GM23338 (cell line): ENCODE results near the gene ACSL3. TPM values are rescaled to one million over a fixed set of nuclear protein-coding genes. Genes with fewer than 3 reads are reported as not detected.

Source experiments
- ATAC-seq: fragments of 200-7000 bp; cut with Tn5 transposase; 3 replicates; pipeline ENCODE4 v1.9.1; 2020
- DNase-seq: peaks from one replicate; pipeline ENCODE4 v3.0.0-alpha.2; 2015; ENCODE audit warnings: low spot score
- H2AFZ ChIP-seq: fragments of 200-600 bp; sonication (generic); 2 replicates; pipeline ENCODE4 v1.8.0; 2016; ENCODE audit warnings: antibody characterized with exemption, mild to moderate bottlenecking, moderate library complexity
- H3F3A ChIP-seq: fragments of 200-600 bp; sonication (generic); replicated peaks from 2 replicates; pipeline ENCODE4 v1.8.0; 2017; ENCODE audit warnings: antibody characterized with exemption, mixed run types, low read depth
- H3K27ac ChIP-seq: fragments of 200-600 bp; sonication (generic); 2 replicates; pipeline ENCODE4 v1.6.1; 2016; ENCODE audit warnings: low read depth
- H3K27me3 ChIP-seq: fragments of 200-600 bp; sonication (generic); 2 replicates; pipeline ENCODE4 v1.8.0; 2016; ENCODE audit warnings: mild to moderate bottlenecking, mixed run types, moderate library complexity; ENCODE audit not compliant: insufficient read depth
- H3K36me3 ChIP-seq: fragments of 200-600 bp; sonication (generic); 2 replicates; pipeline ENCODE4 v1.8.0; 2016; ENCODE audit warnings: mild to moderate bottlenecking; ENCODE audit not compliant: insufficient read depth
- H3K4me1 ChIP-seq: fragments of 200-600 bp; sonication (generic); 2 replicates; pipeline ENCODE4 v1.8.0; 2016; ENCODE audit warnings: mild to moderate bottlenecking, moderate library complexity; ENCODE audit not compliant: insufficient read depth
- H3K4me2 ChIP-seq: fragments of 200-600 bp; sonication (generic); 2 replicates; pipeline ENCODE4 v1.7.1; 2017; ENCODE audit warnings: mixed run types
- H3K4me3 ChIP-seq: fragments of 200-600 bp; sonication (generic); 2 replicates; pipeline ENCODE4 v1.6.1; 2016; ENCODE audit warnings: mixed run types
- H3K79me2 ChIP-seq: fragments of 200-600 bp; sonication (generic); replicated peaks from 2 replicates; pipeline ENCODE4 v1.8.0; 2017; ENCODE audit warnings: mild to moderate bottlenecking; ENCODE audit not compliant: insufficient read depth
- H3K9me2 ChIP-seq: fragments of 200-600 bp; sonication (generic); 2 replicates; pipeline ENCODE4 v1.8.0; 2017; ENCODE audit not compliant: insufficient read depth
- H4K20me1 ChIP-seq: fragments of 200-600 bp; sonication (generic); replicated peaks from 2 replicates; pipeline ENCODE4 v1.8.0; 2017; ENCODE audit warnings: mild to moderate bottlenecking; ENCODE audit not compliant: insufficient read depth
- H3K27ac Mint-ChIP-seq: 2 replicates; pipeline ENCODE4 v1.8.0; 2020; ENCODE audit warnings: inconsistent platforms, mild to moderate bottlenecking, moderate library complexity, mixed read lengths
- H3K27me3 Mint-ChIP-seq: 3 replicates; pipeline ENCODE4 v1.8.0; 2022; ENCODE audit warnings: low read depth, mild to moderate bottlenecking, moderate library complexity, mixed read lengths, inconsistent platforms; ENCODE audit not compliant: insufficient read depth, poor library complexity
- H3K36me3 Mint-ChIP-seq: 3 replicates; pipeline ENCODE4 v1.8.0; 2021; ENCODE audit warnings: low read depth, mild to moderate bottlenecking, inconsistent platforms, moderate library complexity, mixed read lengths
- H3K4me1 Mint-ChIP-seq: 3 replicates; pipeline ENCODE4 v1.8.0; 2020; ENCODE audit warnings: mild to moderate bottlenecking, inconsistent platforms, mixed read lengths
- H3K4me3 Mint-ChIP-seq: 3 replicates; pipeline ENCODE4 v1.8.0; 2021; ENCODE audit warnings: moderate library complexity, mild to moderate bottlenecking, inconsistent platforms, mixed read lengths
- H3K9me3 Mint-ChIP-seq: 3 replicates; pipeline ENCODE4 v1.8.0; 2020; ENCODE audit warnings: moderate library complexity, mild to moderate bottlenecking, inconsistent platforms, mixed read lengths
- CREB1 ChIP-seq: fragments of 250-450 bp; sonication (Bioruptor Pico); IDR thresholded peaks from 2 replicates; pipeline ENCODE4 v1.5.0; 2020; ENCODE audit warnings: low read depth, mild to moderate bottlenecking, moderate library complexity
- EZH2phosphoT487 ChIP-seq: fragments of 200-600 bp; sonication (generic); IDR thresholded peaks from one replicate; pipeline ENCODE4 v1.8.1; 2018; ENCODE audit warnings: antibody characterized with exemption; ENCODE audit not compliant: unreplicated experiment
- JUNB ChIP-seq: IDR thresholded peaks from one replicate; pipeline ENCODE4 v1.6.1; 2016; ENCODE audit warnings: antibody characterized with exemption; ENCODE audit not compliant: unreplicated experiment
- STAT1 ChIP-seq: IDR thresholded peaks from one replicate; pipeline ENCODE4 v1.6.1; 2016; ENCODE audit warnings: antibody characterized with exemption; ENCODE audit not compliant: unreplicated experiment
- ZNF114 ChIP-seq: fragments of 250-450 bp; sonication (Bioruptor Pico); IDR thresholded peaks from 2 replicates; pipeline ENCODE4 v1.5.0; 2020; ENCODE audit warnings: mild to moderate bottlenecking, moderate library complexity
- ZNF331 ChIP-seq: fragments of 250-450 bp; sonication (Bioruptor Pico); IDR thresholded peaks from 2 replicates; pipeline ENCODE4 v1.5.0; 2020; ENCODE audit warnings: low read depth, mild to moderate bottlenecking, moderate library complexity
- polyA plus RNA-seq: library from polyadenylated mRNA; unstranded; fragments of >200 nt; fragmentation: Nextera tagmentation; extraction: Ambion mirVana; gene quantifications from 2 replicates; pipeline ENCODE4 v1.2.1, GENCODE V29; 2016
- total RNA-seq: library from RNA; depleted of rRNA; stranded (reverse); fragments of >200 nt; shearing (Covaris generic); gene quantifications from 2 replicates; pipeline ENCODE4 v1.2.3, GENCODE V29; 2014
- TF ChIP-seq, protein P1 (sequence below): fragments of 250-450 bp; sonication (Bioruptor Pico); IDR thresholded peaks from 2 replicates; pipeline ENCODE4 v1.5.0; 2020; ENCODE audit warnings: mild to moderate bottlenecking, moderate library complexity

ACSL3 gene
- total and polyA plus RNA-seq, 2 experiments from 2014 or later = 55.3 to 130 TPM

DNA sequence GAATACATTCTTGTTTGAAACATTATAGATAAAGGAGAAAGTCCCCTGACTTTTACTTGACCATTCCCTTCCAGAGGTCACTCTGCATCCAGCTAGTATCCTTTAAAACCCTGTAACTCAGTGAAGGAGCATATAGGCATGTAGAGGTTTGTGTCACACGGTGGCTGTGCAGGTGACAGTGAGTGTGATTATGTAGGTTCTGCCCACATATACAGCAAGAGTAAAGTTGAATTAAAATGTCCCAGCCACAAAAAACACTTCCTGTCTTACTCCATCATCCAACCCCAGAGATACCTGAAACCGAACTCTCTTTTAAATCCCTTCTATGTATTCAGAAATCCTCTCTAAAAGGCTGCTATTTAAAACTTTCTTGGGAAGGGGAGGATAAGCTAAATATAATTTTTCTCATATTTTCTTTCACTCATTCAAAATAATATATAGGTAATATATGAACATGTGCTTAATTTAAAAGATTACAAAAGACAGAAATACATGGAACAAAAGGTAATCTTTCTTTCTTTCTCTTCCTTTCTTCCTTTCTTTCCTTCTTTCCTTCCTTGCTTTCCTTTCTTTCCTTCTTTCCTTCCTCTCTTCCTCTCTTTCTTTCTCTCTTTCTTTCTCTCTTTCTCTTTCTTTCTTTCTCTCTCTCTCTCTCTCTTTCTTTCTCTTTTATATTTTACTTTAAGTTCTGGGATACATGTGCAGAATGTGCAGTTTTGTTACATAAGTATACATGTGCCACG, 20.6 kb upstream of the ACSL3 start:
- Histone ChIP-seq H3F3A (no peaks in the 10 kb centered on the region), H3K9me2 (no peaks in the 10 kb centered on the region), H3K4me3 (no peak overlapping the region), H4K20me1 (no peaks in the 10 kb centered on the region), H3K36me3 (no peaks in the 10 kb centered on the region), H3K79me2 (no peaks in the 10 kb centered on the region), H3K4me1 (no peaks in the 10 kb centered on the region), H3K4me2 (no peak overlapping the region), H3K27ac (no peak overlapping the region), H2AFZ (no peak overlapping the region), H3K27me3 (no peaks in the 10 kb centered on the region)
- no peak for ATAC-seq
- Mint-ChIP-seq H3K4me1 (no peaks in the 10 kb centered on the region; the same call in 2 of the 3 replicates), H3K9me3 (no peaks in the 10 kb centered on the region), H3K27me3 (peaks cover 2% of the 10 kb centered on the region), H3K27ac (no peak overlapping the region), H3K36me3 (no peaks in the 10 kb centered on the region), H3K4me3 (no peak overlapping the region)
- DNase-seq = no peak
- TF ChIP-seq ZNF114 (CRISPR knock-in tag) (no peak), CREB1 (CRISPR knock-in tag) (no peak), ZNF331 (no peak), JUNB (no peak), STAT1 (no peak), EZH2phosphoT487 (no peak)
- TF ChIP-seq, protein P1, sequence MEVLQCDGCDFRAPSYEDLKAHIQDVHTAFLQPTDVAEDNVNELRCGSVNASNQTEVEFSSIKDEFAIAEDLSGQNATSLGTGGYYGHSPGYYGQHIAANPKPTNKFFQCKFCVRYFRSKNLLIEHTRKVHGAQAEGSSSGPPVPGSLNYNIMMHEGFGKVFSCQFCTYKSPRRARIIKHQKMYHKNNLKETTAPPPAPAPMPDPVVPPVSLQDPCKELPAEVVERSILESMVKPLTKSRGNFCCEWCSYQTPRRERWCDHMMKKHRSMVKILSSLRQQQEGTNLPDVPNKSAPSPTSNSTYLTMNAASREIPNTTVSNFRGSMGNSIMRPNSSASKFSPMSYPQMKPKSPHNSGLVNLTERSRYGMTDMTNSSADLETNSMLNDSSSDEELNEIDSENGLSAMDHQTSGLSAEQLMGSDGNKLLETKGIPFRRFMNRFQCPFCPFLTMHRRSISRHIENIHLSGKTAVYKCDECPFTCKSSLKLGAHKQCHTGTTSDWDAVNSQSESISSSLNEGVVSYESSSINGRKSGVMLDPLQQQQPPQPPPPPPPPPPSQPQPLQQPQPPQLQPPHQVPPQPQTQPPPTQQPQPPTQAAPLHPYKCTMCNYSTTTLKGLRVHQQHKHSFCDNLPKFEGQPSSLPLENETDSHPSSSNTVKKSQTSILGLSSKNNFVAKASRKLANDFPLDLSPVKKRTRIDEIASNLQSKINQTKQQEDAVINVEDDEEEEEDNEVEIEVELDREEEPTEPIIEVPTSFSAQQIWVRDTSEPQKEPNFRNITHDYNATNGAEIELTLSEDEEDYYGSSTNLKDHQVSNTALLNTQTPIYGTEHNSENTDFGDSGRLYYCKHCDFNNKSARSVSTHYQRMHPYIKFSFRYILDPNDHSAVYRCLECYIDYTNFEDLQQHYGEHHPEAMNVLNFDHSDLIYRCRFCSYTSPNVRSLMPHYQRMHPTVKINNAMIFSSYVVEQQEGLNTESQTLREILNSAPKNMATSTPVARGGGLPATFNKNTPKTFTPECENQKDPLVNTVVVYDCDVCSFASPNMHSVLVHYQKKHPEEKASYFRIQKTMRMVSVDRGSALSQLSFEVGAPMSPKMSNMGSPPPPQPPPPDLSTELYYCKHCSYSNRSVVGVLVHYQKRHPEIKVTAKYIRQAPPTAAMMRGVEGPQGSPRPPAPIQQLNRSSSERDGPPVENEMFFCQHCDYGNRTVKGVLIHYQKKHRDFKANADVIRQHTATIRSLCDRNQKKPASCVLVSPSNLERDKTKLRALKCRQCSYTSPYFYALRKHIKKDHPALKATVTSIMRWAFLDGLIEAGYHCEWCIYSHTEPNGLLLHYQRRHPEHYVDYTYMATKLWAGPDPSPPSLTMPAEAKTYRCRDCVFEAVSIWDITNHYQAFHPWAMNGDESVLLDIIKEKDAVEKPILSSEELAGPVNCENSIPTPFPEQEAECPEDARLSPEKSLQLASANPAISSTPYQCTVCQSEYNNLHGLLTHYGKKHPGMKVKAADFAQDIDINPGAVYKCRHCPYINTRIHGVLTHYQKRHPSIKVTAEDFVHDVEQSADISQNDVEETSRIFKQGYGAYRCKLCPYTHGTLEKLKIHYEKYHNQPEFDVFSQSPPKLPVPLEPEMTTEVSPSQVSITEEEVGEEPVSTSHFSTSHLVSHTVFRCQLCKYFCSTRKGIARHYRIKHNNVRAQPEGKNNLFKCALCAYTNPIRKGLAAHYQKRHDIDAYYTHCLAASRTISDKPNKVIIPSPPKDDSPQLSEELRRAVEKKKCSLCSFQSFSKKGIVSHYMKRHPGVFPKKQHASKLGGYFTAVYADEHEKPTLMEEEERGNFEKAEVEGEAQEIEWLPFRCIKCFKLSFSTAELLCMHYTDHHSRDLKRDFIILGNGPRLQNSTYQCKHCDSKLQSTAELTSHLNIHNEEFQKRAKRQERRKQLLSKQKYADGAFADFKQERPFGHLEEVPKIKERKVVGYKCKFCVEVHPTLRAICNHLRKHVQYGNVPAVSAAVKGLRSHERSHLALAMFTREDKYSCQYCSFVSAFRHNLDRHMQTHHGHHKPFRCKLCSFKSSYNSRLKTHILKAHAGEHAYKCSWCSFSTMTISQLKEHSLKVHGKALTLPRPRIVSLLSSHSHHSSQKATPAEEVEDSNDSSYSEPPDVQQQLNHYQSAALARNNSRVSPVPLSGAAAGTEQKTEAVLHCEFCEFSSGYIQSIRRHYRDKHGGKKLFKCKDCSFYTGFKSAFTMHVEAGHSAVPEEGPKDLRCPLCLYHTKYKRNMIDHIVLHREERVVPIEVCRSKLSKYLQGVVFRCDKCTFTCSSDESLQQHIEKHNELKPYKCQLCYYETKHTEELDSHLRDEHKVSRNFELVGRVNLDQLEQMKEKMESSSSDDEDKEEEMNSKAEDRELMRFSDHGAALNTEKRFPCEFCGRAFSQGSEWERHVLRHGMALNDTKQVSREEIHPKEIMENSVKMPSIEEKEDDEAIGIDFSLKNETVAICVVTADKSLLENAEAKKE (CRISPR knock-in tag) = no peak
